GM21515 (cell line): ENCODE results near the gene PCSK1N.

ENCODE experiments used
- ATAC-seq: cut with Tn5 transposase; IDR thresholded peaks from one replicate; pipeline ENCODE4 v1.9.1; 2021; ENCODE audit not compliant: unreplicated experiment

PCSK1N gene

GRCh38 chrX:48791063-48791820 is 44.2 kb downstream of the PCSK1N start:
- no peak for ATAC-seq

DNA sequence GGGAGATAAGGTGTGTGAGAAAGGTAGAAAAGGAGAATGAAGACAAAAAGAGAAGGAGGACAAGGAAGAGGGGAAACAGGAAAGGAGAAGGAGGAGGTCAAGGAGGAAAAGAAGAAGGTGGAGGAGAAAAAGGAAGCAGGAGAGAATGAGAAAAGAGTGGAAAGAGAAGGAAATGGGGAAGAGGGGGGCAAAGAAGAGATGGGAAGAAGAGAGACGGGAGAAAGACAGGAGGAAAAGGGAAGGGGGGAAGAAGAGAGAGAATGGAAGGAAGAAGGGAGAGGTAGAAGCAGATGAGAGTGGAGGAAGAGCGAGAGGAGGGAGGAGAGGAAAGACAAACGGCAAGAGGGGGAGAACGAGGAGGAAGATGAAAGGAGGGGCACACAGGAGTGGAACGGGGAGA is 44.9 kb downstream of the PCSK1N start:
- ATAC-seq: no peak

DNA sequence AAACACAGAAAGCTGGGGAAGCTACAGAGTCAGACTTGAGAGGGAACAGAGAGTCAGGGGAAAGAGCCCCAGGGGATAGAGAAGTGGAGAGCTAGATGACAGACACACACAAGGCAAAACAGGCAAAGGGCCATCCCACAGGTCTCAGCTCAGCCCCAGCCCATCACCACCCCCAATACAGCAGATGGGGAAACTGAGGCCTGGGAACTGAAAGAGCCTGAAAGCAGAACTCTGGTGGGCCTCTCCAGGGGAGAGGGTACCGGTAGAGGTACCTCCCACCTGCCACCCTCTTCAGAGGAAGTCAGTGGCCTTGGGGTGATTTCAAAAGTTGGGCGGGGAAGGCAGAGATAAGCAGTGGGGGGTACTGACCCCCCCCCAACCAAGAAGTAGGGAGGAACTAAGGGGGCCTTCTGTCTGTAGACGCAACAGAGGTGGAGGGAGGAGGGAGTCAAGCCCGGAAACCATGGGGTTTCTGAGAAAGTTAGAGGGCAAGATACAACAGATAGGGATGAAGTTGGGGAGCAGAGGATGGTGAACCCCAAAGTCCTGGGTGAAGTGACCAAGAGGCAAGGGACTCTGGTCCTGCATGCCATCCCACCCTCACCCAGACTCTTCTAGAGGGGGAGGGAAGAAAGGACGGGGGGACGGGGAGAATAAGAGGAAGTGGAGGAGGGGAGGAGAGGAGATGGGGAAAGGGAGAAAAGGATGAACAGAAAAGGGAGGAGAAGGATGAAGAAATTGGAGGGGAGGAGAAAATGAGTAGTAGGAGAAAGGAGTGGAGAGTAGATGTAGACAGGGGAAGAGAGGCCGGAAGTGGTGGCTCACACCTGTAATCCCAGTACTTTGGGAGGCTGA is 45.8 kb downstream of the PCSK1N start:
- no peak for ATAC-seq

GRCh38 chrX:48787505-48788443 is 47.6 kb downstream of the PCSK1N start:
- ATAC-seq: no peak

GRCh38 chrX:48786825-48787504 is 48.4 kb downstream of the PCSK1N start:
- ATAC-seq: no peak

GRCh38 chrX:48786341-48786800 is 49.0 kb downstream of the PCSK1N start, which contains the start of gene GATA1:
TSS of gene GATA1 (plus strand) at chrX:48786590. CDS start at chrX:48791110, 4,520 bp downstream.
- ATAC-seq: no peak

DNA sequence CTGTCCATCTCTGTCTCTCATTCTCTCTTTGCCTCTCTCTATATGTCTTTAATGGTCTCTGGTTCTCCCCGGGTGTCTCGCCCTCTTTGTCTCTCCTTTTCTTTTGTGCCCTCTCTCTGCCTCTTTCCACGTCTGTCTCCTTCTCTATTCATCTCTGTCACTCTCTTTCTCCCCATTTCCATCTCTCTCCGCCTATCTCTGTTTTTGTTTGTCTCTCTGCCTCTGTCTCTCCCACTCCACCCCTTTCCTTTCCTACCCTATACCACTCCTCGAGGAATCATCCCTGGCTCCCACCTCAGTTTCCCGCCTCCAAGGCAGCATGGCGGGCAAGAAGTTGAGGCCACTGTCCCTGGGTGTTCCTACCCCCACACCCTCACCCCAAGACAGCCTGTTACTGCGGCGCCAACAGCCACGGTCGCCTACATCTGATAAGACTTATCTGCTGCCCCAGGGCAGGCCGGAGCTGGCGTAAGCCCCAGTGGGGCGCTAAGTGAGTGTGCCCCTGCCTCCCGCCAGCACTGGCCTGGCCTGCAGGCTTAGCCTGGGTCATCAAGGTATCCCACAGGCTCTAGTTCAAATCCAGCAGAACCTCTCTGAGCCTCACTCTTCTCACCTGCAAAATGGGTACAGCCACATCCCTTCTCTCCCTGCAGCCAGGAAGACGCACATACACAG is 49.7 kb downstream of the PCSK1N start:
- ATAC-seq: no peak

GRCh38 chrX:48785186-48785539 is 50.2 kb downstream of the PCSK1N start:
- no peak for ATAC-seq

DNA sequence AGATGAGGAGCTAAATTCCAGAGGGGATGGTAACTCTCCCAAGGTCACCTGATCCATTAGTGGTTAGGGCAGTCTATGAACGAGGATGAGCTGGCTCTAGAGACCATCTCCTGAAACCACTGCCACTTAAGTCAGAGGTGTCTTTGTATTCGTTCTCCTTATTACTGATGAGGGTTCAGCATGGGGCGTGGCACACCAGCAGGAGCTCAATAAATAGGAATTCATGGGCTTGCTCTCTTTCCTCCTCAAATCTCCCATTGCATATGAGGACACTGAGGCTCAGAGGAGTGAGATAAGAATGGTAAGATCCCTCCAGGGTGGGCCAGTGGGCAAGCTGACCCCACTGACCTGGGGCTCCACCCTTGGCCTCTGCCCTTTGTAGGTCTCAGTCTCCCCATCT is 50.7 kb downstream of the PCSK1N start:
- no peak for ATAC-seq

- ATAC-seq: no peak
Measured at GRCh38 chrX:48782795-48783194, 52.6 kb downstream of the PCSK1N start.

GRCh38 chrX:48782216-48782615 is 53.2 kb downstream of the PCSK1N start:
- no peak for ATAC-seq

DNA sequence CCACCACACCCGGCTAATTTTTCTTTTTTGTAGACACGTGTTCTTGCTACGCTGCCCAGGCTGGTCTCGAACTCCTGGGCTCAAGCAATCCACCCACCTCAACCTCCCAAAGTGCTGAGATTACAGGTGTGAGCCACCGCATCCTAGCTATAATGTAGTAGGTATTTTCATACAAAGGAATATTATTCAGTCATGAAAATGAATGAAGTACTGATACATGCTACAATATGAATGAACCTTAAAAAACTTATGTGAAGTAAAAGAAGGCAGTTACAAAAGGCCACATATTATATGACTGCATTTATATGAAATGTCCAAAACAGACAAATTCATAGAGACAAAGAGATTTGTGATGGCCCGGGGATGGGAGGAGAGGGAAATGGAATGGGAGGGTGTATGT is 53.7 kb downstream of the PCSK1N start:
- ATAC-seq: no peak
